Parathyroid adenoma (tissue), 2 donors: Measurements from ENCODE around the gene SLC10A4.

Experiments used
- H2AFZ ChIP-seq: fragments of 300-600 bp; sonication (generic); one replicate; pipeline ENCODE4 v1.7.0; 2017; ENCODE audit warnings: antibody characterized with exemption, mild to moderate bottlenecking
- H3K27ac ChIP-seq: fragments of 300-600 bp; sonication (generic); one replicate; pipeline ENCODE4 v1.7.0; 2017
- H3K27me3 ChIP-seq: fragments of 300-600 bp; sonication (generic); one replicate; pipeline ENCODE4 v1.7.0; 2017; ENCODE audit warnings: low read length; ENCODE audit not compliant: control insufficient read depth, insufficient read depth
- H3K36me3 ChIP-seq: fragments of 300-600 bp; sonication (generic); one replicate; pipeline ENCODE4 v1.7.0; 2017; ENCODE audit warnings: low read length; ENCODE audit not compliant: control insufficient read depth, insufficient read depth
- H3K4me1 ChIP-seq: fragments of 300-600 bp; sonication (generic); one replicate; pipeline ENCODE4 v1.7.0; 2017; ENCODE audit warnings: control low read depth
- H3K4me2 ChIP-seq: fragments of 300-600 bp; sonication (generic); one replicate; pipeline ENCODE4 v1.7.0; 2017; ENCODE audit warnings: low read length
- H3K4me3 ChIP-seq: fragments of 300-600 bp; sonication (generic); one replicate; pipeline ENCODE4 v1.7.0; 2017; ENCODE audit warnings: low read depth, low read length
- H3K79me2 ChIP-seq: fragments of 300-600 bp; sonication (generic); one replicate; pipeline ENCODE4 v1.7.0; 2017; ENCODE audit warnings: control low read depth
- H3K9ac ChIP-seq: fragments of 300-600 bp; sonication (generic); one replicate; pipeline ENCODE4 v1.7.0; 2017; ENCODE audit warnings: mild to moderate bottlenecking
- H3K9me3 ChIP-seq: fragments of 300-600 bp; sonication (generic); one replicate; pipeline ENCODE4 v1.7.0; 2017; ENCODE audit warnings: low read length; ENCODE audit not compliant: control insufficient read depth
- TF ChIP-seq, protein P1 (sequence below): fragments of 300-600 bp; sonication (generic); IDR thresholded peaks from one replicate; pipeline ENCODE4 v1.7.0; 2017; ENCODE audit warnings: antibody characterized with exemption, mild to moderate bottlenecking
- donor health status: primary hyperparathyroidism.

SLC10A4 gene

GRCh38 chr4:48490680-48491513 is 7.8 kb downstream of the SLC10A4 start:
- Histone ChIP-seq H3K4me3 (no peak overlapping the region), H3K27ac (no peak overlapping the region), H2AFZ (no peak overlapping the region), H3K4me2 (no peak overlapping the region), H3K79me2 (no peaks in the 10 kb centered on the region), H3K9ac (no peak overlapping the region), H3K9me3 (no peaks in the 10 kb centered on the region), H3K36me3 (no peaks in the 10 kb centered on the region), H3K27me3 (no peaks in the 10 kb centered on the region), H3K4me1 (no peaks in the 10 kb centered on the region)
- TF ChIP-seq, protein P1, sequence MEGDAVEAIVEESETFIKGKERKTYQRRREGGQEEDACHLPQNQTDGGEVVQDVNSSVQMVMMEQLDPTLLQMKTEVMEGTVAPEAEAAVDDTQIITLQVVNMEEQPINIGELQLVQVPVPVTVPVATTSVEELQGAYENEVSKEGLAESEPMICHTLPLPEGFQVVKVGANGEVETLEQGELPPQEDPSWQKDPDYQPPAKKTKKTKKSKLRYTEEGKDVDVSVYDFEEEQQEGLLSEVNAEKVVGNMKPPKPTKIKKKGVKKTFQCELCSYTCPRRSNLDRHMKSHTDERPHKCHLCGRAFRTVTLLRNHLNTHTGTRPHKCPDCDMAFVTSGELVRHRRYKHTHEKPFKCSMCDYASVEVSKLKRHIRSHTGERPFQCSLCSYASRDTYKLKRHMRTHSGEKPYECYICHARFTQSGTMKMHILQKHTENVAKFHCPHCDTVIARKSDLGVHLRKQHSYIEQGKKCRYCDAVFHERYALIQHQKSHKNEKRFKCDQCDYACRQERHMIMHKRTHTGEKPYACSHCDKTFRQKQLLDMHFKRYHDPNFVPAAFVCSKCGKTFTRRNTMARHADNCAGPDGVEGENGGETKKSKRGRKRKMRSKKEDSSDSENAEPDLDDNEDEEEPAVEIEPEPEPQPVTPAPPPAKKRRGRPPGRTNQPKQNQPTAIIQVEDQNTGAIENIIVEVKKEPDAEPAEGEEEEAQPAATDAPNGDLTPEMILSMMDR = no peak

- Histone ChIP-seq H2AFZ (no peak overlapping the region), H3K27ac (no peak overlapping the region), H3K4me2 (no peak overlapping the region), H3K79me2 (no peaks in the 10 kb centered on the region), H3K4me3 (no peak overlapping the region), H3K27me3 (no peaks in the 10 kb centered on the region), H3K9ac (no peak overlapping the region), H3K4me1 (no peaks in the 10 kb centered on the region), H3K9me3 (no peaks in the 10 kb centered on the region), H3K36me3 (no peaks in the 10 kb centered on the region)
- TF ChIP-seq, protein P1 = no peak
Measured at GRCh38 chr4:48491514-48492176, 8.5 kb downstream of the SLC10A4 start.

- Histone ChIP-seq H3K27me3 (no peaks in the 10 kb centered on the region), H3K4me2 (no peak overlapping the region), H3K4me1 (no peaks in the 10 kb centered on the region), H3K4me3 (no peak overlapping the region), H3K27ac (no peak overlapping the region), H3K36me3 (no peaks in the 10 kb centered on the region), H3K9me3 (no peaks in the 10 kb centered on the region), H2AFZ (no peak overlapping the region), H3K79me2 (no peaks in the 10 kb centered on the region), H3K9ac (no peak overlapping the region)
- TF ChIP-seq, protein P1 = no peak
Measured at GRCh38 chr4:48493452-48494100, 10.4 kb downstream of the SLC10A4 start.

- no peaks in the 10 kb centered on the region for H3K27me3 ChIP-seq
- H3K4me1 ChIP-seq = no peaks in the 10 kb centered on the region
- H3K27ac ChIP-seq = no peak overlapping the region
- H3K9me3 ChIP-seq = no peaks in the 10 kb centered on the region
- TF ChIP-seq, protein P1 = no peak
- no peak overlapping the region for H2AFZ ChIP-seq
- no peaks in the 10 kb centered on the region for H3K36me3 ChIP-seq
- no peak overlapping the region for H3K9ac ChIP-seq
- H3K4me2 ChIP-seq = no peak overlapping the region
- no peaks in the 10 kb centered on the region for H3K79me2 ChIP-seq
- H3K4me3 ChIP-seq = no peak overlapping the region
Measured at GRCh38 chr4:48495941-48496340, 12.8 kb downstream of the SLC10A4 start.
